ENCODE data around the gene GIPC1.
"Not testable (repeated sequence)": the region's sequence is repeated elsewhere in the genome, so short reads cannot be mapped to it uniquely, and the experiment has no call there.

GIPC1 gene

GRCh38 chr19:14471436-14472187 lies 24.3 kb downstream of the GIPC1 start:
- DNase-seq (ENCODE audit: low spot score) = no peak

- no peak for DNase-seq (ENCODE audit: low spot score)
Observed at GRCh38 chr19:14470031-14470876, 25.7 kb downstream of the GIPC1 start.

GRCh38 chr19:14467816-14468215 lies 28.1 kb downstream of the GIPC1 start:
- peak; percentile 25 for DNase-seq (ENCODE audit: low spot score)

GRCh38 chr19:14467391-14467790 lies 28.5 kb downstream of the GIPC1 start:
- no peak for DNase-seq (ENCODE audit: low spot score)

- no peak for DNase-seq (ENCODE audit: low spot score)
Observed at GRCh38 chr19:14463747-14464146, 32.2 kb downstream of the GIPC1 start.

- DNase-seq (ENCODE audit: low spot score) = not testable (repeated sequence)
Observed at GRCh38 chr19:14462401-14462800, 33.5 kb downstream of the GIPC1 start.

GRCh38 chr19:14460935-14461334 lies 35.0 kb downstream of the GIPC1 start:
- DNase-seq (ENCODE audit: low spot score) = no peak

GRCh38 chr19:14459703-14460102 lies 36.2 kb downstream of the GIPC1 start:
- no peak for DNase-seq (ENCODE audit: low spot score)

- DNase-seq (ENCODE audit: low spot score) = not testable (repeated sequence)
Observed at GRCh38 chr19:14452303-14452702, 43.6 kb downstream of the GIPC1 start.

- no peak for DNase-seq (ENCODE audit: low spot score)
Observed at GRCh38 chr19:14450876-14451275, 45.1 kb downstream of the GIPC1 start.

- peak; percentile 31 for DNase-seq (ENCODE audit: low spot score)
Observed at GRCh38 chr19:14450168-14450874, 45.6 kb downstream of the GIPC1 start.

GRCh38 chr19:14449321-14449720 lies 46.6 kb downstream of the GIPC1 start:
- peak; percentile 85 for DNase-seq (ENCODE audit: low spot score)

- no peak for DNase-seq (ENCODE audit: low spot score)
Observed at GRCh38 chr19:14446336-14447036, 49.4 kb downstream of the GIPC1 start.

- no peak for DNase-seq (ENCODE audit: low spot score)
Observed at GRCh38 chr19:14443632-14444216, 52.2 kb downstream of the GIPC1 start.

GRCh38 chr19:14442891-14443631 lies 52.9 kb downstream of the GIPC1 start:
- no peak for DNase-seq (ENCODE audit: low spot score)

GRCh38 chr19:14441041-14441938 lies 54.6 kb downstream of the GIPC1 start:
- DNase-seq (ENCODE audit: low spot score) = no peak

- DNase-seq (ENCODE audit: low spot score) = no peak
Observed at GRCh38 chr19:14440049-14440448, 55.9 kb downstream of the GIPC1 start.

GRCh38 chr19:14439014-14439413 lies 56.9 kb downstream of the GIPC1 start:
- no peak for DNase-seq (ENCODE audit: low spot score)

- no peak for DNase-seq (ENCODE audit: low spot score)
Observed at GRCh38 chr19:14437578-14438140, 58.3 kb downstream of the GIPC1 start.

Measured in kidney tubule cell (primary cell).